Measurements from ENCODE around the gene NES. TPM values are rescaled to one million over a fixed set of nuclear protein-coding genes. Genes with fewer than 3 reads are reported as not detected.

The NES gene
- total and polyA plus RNA-seq, 12 donors = 46.8 to 389 (median 177) TPM

- intact Hi-C loops (cut with DNase I) = no loop called here
- Histone ChIP-seq H3K9me3 (no peaks in the 10 kb centered on the region), H3K4me1 (peaks cover 48 to 96% (median 77%) of the 10 kb centered on the region in 9 donors), H3K27me3 (peaks cover 0 to 35% (median 0%) of the 10 kb centered on the region in 7 donors), H3K27ac (peak overlapping the region; percentile 9 to 99 (median 92)), H3K4me3 (peak overlapping the region in 9 of 10 donors; percentile 61 to 94 (median 82)), H3K36me3 (peaks cover 0 to 56% (median 27%) of the 10 kb centered on the region in 9 donors)
- TF ChIP-seq CTCF (IDR thresholded peaks at IDR 0.05) = no peak
- DNase-seq (no peak), ATAC-seq (no peak)
- WGBS, 2 donors = 44 to 45% methylated on average over 8 of the region's 8 CpGs
Measured at GRCh38 chr1:156673387-156674121, 3.7 kb downstream of the NES start.

GRCh38 chr1:156671804-156672203, 5.4 kb downstream of the NES start:
- Histone ChIP-seq H3K4me3 (no peak overlapping the region), H3K9me3 (no peaks in the 10 kb centered on the region), H3K36me3 (peaks cover 0 to 56% (median 27%) of the 10 kb centered on the region in 9 donors), H3K4me1 (peaks cover 56 to 99% (median 86%) of the 10 kb centered on the region in 9 donors), H3K27me3 (peaks cover 0 to 17% (median 0%) of the 10 kb centered on the region in 7 donors), H3K27ac (peak overlapping the region in 6 of 10 donors; percentile 22 to 99 (median 98))
- WGBS, 2 donors = 94 to 95% methylated on average over 2 of the region's 2 CpGs
- ATAC-seq (no peak), DNase-seq (no peak)
- no peak for TF ChIP-seq CTCF (IDR thresholded peaks at IDR 0.05)
- intact Hi-C loops (cut with DNase I) = no loop called here

GRCh38 chr1:156670791-156671190, 6.4 kb downstream of the NES start:
- Histone ChIP-seq H3K27me3 (peaks cover 0 to 7% (median 0%) of the 10 kb centered on the region in 7 donors), H3K36me3 (peaks cover 0 to 56% (median 27%) of the 10 kb centered on the region in 9 donors), H3K9me3 (no peaks in the 10 kb centered on the region), H3K4me3 (no peak overlapping the region), H3K4me1 (peaks cover 58 to 99% (median 89%) of the 10 kb centered on the region in 9 donors), H3K27ac (peak overlapping the region; percentile 29 to 99 (median 96))
- DNase-seq (no peak), ATAC-seq (no peak)
- 60 to 67% methylated on average over 4 of the region's 4 CpGs for WGBS, 2 donors
- TF ChIP-seq CTCF (IDR thresholded peaks at IDR 0.05) = no peak
- intact Hi-C loops (cut with DNase I) = no loop called here

GRCh38 chr1:156670359-156670758, 6.8 kb downstream of the NES start:
- intact Hi-C loops (cut with DNase I) = no loop called here
- Histone ChIP-seq H3K4me1 (peaks cover 62 to 100% (median 92%) of the 10 kb centered on the region in 9 donors), H3K27me3 (peaks cover 0 to 3% (median 0%) of the 10 kb centered on the region in 7 donors), H3K4me3 (no peak overlapping the region), H3K36me3 (peaks cover 0 to 55% (median 27%) of the 10 kb centered on the region in 9 donors), H3K9me3 (no peaks in the 10 kb centered on the region), H3K27ac (peak overlapping the region; percentile 29 to 99 (median 96))
- no peak for DNase-seq
- no peak for ATAC-seq
- WGBS, 2 donors = 66 to 70% methylated on average over 6 of the region's 6 CpGs
- TF ChIP-seq CTCF (IDR thresholded peaks at IDR 0.05) = no peak

All from heart right ventricle (tissue), 16 donors.